Activated CD4-positive, CD25-positive, alpha-beta regulatory T cell treated with anti-CD3 and anti-CD28 coated beads, Interleukin-2, amount 50 U/mL, for 16 hours (primary cell): Measurements from ENCODE around the gene SCT.

Source experiments
- DNase-seq: peaks from one replicate; pipeline ENCODE4 v3.0.0-alpha.2; 2020; ENCODE audit warnings: low read depth, low spot score

Gene SCT

DNA sequence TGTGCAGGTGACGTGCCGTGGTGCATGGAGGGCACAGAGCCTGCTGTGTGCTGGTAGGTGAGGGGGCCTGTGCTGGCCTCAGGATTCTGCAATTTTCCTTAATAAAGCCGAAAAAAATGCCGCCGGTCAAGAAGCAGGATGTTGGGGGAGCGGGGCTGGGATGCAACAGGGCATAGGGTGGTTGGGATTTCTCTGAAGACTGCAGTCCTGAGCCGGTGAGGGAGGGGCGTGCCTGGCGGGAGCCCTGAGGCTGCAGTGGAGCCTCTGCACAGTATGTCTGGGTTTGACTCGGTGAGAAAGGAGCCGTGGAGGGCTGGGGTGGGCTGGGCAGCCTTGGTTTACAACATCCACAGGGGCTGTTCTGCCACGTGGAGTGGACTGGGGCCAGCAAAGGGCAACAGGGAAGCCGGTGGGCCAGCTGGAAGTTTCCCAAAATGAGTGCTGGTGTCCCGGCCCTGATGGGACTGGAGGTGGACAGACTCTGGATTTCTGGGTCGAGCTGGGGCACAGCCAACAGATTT, 3.6 kb downstream of the SCT start:
- DNase-seq: no peak

DNA sequence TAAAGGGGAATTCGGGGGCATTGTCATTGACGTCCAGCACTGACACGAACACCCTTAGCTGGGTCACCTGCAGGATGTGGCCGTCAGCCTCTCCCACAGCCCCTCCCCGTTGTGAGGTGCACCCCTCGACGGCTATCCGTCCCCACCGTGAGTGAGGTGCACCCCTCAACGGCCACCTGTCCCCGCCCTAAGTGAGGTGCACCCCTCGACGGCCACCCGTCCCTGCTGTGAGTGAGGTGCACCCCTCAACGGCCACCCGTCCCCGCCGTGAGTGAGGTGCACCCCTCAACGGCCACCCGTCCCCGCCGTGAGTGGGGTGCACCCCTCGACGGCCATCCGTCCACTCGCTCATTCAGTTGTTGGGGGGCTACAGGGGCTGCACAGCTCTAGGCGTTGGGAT, 5.1 kb downstream of the SCT start:
- DNase-seq: no peak

DNA sequence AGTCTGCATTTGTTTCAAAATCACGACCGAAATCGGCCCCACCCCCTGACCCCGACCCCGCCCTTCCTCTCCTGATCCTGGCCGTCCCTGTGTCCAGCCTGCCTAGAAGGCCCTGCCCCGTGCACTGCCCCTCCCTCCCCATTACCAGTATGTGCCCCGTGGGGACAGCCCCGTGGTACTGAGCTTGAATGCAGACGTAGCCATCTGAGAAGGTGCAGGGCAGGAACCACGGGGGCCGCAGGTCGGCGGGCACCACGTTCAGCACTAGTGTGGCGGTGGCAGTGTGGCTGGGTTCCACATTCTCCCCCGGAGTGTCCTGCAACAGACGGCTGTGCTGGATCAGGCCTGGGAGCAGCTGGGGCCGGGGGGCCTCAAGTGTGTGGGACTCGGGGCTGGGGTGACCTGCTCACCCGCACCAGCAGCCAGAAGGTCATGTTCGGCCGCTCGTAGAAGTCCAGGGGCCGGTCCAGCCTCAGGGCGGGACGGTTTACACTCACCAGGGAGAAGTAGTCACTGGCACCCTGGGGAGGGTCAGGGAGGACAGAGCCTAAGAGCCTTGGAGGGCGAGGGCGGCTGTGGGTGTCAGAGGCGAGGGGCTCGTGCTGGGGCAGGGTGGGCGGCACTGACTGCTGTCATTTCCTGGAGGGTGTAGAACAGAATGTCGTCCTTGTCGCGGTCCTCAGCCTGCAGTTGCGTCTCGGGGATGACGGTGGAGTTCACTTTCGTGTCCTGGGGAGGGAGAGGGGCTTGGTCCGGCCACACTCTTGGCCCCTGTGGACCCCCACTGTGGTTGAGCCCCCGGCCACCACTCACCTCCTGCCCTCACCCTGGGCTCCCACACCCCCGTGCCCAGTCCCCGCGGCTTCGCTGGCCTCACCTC, 5.8 kb downstream of the SCT start:
- DNase-seq: no peak

DNA sequence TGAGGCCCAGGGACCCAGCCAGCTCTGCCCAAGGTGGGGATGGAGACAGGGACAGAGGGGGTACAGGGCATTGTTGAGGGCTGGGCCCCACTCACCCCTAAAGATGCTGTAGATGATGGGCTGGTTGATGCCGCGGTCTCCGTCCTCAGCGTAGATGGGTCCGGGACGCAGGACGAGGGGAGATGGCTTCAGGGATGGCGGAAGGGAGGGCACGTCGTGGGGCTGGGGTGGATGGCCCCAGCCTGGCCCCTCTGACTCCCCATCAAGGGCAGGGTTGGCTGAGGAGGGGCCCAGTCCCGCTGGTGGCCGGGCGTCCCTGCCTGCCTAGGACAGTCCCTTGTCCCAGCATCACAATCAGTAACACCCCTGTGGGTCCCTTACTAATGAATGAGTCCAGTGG, 6.8 kb downstream of the SCT start:
- DNase-seq: no peak

DNA sequence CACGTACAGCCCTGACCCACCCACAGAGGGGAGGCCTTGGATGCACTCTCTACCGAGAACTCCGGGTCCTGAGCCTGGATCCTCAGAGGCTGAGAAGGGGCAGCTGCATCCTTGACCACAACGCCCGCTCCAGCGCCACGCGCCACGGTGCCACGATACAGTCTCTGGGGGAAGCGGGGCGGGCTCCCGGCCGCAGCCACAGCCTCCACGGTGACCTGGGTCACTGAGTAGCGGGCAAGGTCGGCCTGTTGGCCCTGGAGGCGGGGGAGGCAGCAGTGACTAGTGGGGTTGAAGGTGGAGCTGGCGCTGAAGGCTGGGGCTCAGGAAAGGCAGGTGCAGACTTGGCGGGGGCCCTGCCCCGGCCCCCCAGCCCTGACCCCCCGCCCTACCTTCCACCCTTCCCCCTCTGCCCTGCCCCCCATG, 7.3 kb downstream of the SCT start:
- DNase-seq: no peak

- DNase-seq: no peak
These were observed 7.9 kb downstream of the SCT start for GRCh38 chr11:618856-619627.

GRCh38 chr11:617912-618682, 8.9 kb downstream of the SCT start:
- no peak for DNase-seq

DNA sequence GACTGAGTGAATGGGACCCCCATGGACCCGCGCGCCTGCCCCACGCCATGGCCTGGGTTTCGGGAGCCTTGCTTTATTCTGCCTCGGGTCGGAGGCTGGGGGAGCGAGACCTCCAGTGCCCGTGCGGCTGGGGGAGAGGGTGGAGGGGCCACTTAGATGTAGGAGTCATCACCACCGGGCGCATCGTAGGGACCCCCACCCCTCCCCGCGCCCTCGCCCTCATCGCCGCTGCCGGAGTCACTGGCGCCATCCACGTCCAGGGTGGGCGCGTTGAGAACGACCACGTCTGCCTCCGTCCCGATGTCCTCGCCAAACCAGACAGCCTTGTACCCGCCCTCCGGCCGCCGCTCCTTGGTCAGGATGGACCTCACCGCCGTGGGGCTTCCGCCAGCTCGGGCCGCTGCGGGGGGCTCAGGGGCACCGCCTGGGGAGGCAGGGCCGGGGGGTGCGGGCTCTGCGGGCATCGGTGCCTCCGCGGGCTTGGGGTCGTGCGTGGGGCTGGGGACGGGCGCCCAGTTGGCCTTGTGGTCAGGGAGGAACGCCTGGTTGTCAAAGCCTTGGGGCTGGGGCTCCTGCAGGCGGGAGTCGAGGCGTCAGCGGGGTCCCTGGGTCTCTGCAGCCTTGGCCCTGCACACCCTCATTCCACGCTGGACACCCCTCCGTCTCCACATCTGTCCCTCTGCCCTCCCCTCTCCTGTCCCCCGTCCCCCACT, 9.6 kb downstream of the SCT start:
- DNase-seq: no peak

GRCh38 chr11:616320-617198, 10.4 kb downstream of the SCT start:
- DNase-seq: no peak

GRCh38 chr11:615504-616319, 11.3 kb downstream of the SCT start, which contains the start of gene IRF7:
TSS of gene IRF7 (minus strand) at chr11:615950. CDS start at chr11:615364, 586 bp downstream.
- DNase-seq: peak; percentile 75

DNA sequence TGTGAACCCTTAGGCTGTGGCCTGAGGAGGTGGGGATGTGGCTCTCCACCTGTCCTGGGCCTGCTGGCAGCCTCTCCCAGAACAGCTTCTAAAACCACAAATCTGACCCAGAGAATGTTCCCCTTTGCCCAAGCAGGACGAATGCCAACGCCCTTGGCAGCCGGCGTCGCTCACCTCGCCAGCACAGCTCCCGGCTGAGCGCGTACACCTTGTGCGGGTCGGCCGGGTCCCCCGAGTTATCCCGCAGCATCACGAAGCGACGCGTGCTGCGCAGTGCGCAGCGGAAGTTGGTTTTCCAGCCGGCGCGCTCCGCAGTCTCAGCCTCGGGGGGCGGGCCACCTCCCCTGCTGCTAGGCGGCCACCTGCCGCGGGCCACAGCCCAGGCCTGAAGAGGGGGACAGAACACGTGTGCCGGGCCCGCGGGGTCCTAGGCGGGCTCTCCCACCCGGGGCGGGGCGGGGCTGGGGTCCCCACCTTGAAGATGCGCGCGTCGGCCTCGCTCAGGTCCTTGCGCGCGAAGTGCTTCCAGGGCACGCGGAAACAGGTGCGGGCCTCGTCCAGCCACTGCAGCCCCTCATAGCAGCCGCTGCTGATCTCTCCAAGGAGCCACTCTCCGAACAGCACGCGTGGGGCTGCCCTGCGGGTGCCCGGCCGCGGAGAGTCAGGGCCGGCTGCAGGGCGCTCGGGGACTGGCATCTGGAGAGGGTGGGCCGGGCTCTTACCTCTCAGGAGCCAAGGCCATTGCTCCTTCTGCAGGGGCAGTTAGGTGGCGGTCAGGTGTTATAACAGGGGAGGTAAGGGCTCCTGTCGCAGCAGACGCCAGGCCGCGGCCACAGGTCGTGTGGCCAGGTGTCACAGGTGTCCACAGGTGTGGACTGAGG, 12.1 kb downstream of the SCT start:
- no peak for DNase-seq

- DNase-seq: no peak
These were observed 12.9 kb downstream of the SCT start for GRCh38 chr11:614021-614622.

GRCh38 chr11:613369-613968, 13.5 kb downstream of the SCT start:
- DNase-seq: peak; percentile 58

DNA sequence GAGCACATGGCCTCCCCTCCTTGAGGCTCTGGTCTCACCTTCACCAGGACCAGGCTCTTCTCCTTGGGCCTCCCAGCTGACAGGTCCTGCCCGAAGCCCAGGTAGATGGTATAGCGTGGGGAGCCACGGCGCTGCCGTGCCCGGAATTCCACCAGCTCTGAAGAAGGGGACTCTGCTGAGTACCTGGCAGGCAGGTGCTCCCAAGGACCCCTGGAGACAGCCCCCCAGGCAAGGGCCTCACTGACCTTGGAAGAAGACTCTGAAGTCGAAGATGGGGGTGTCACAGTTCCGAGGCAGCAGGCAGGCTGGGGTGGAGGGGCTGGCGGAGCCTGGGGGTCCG, 14.1 kb downstream of the SCT start:
- DNase-seq: no peak

- no peak for DNase-seq
These were observed 14.6 kb downstream of the SCT start for GRCh38 chr11:612201-612960.
